NCI-H1092 treated with DMSO at 0.1 percent for 48 hours (cell line): Measurements from ENCODE around the gene ZNF33A.
"Not testable (repeated sequence)": the region's sequence is repeated elsewhere in the genome, so short reads cannot be mapped to it uniquely, and the experiment has no call there.

Experiments
- DNase-seq: peaks from one replicate; lab custom pipeline; 2025; lab: John Stamatoyannopoulos, UW

Gene ZNF33A

DNA sequence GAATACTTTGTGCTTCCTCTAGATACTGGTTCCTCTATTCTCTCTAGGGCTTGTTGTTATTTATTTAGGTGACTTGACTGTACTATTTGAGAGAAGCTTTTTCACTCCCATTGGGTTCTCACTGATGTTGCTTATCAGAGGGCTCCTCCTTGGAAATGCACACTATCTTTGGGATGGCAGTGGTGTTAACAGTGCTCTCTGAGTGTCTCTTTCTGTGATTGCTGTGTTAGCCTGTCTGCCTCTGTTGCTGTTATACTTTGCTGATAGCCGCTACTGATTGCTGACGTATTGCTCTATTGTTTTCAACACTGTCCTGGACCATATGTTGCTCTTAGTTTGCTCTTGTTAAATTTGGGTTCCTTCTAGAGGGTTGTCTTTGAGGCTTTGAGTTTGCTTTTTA is 34.7 kb downstream of the ZNF33A start:
- DNase-seq = no peak

- no peak for DNase-seq
These were observed 37.2 kb downstream of the ZNF33A start for GRCh38 chr10:38047666-38048065.

DNA sequence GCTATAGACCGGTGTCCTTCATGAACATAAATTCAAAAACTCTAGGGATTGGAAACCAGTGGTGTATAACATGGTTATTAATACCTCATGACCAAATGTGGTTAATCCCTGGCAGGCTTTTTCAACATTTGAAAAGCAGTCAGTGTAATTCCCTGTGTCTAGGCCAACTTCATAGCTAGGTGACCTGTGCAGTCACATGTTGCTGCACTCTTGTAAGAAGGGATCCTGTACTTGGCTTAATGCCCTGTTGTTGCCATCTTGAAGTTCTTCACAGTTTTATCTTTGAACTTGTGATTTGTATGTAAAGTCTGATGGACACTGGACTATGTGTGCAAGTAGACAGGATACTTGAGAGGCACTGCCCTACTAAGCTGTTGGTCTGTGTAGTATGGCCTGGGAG is 39.7 kb downstream of the ZNF33A start:
- no peak for DNase-seq

- no peak for DNase-seq
These were observed 43.9 kb downstream of the ZNF33A start for GRCh38 chr10:38054361-38054797.

DNA sequence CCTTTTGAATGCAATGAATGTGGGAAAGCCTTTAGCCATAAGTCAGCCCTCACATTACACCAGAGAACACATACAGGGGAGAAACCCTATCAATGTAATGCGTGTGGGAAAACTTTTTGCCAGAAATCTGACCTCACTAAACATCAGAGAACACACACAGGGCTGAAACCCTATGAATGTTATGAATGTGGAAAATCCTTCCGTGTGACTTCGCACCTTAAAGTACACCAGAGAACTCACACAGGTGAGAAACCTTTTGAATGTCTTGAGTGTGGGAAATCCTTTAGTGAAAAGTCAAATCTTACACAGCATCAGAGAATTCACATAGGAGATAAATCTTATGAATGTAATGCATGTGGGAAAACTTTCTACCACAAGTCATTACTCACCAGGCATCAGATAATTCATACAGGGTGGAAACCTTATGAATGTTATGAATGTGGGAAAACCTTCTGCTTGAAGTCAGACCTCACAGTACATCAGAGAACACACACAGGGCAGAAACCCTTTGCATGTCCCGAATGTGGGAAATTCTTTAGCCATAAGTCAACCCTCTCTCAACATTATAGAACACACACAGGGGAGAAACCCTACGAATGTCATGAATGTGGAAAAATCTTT is 44.9 kb downstream of the ZNF33A start:
- not testable (repeated sequence) for DNase-seq

- not testable (repeated sequence) for DNase-seq
These were observed 59.2 kb downstream of the ZNF33A start for GRCh38 chr10:38069663-38070062.

DNA sequence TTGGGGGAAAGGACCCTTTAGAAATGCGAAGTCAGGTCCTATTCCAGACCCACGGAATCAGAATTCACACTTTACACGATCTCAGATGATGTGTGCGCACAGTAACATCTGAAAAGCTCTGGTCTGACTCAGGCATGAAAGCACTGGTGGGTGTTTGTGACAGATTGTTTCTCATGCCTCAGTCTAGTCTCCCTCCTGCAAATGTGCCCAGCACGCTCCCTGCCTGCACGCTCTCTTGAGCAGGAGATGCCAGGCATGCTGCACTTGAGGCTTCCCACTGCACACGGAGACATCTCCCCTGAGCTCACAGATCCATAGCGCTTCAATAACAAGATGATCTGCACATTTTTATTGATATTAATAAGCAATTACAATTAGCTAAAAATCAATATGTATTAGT is 60.0 kb downstream of the ZNF33A start:
- no peak for DNase-seq

DNA sequence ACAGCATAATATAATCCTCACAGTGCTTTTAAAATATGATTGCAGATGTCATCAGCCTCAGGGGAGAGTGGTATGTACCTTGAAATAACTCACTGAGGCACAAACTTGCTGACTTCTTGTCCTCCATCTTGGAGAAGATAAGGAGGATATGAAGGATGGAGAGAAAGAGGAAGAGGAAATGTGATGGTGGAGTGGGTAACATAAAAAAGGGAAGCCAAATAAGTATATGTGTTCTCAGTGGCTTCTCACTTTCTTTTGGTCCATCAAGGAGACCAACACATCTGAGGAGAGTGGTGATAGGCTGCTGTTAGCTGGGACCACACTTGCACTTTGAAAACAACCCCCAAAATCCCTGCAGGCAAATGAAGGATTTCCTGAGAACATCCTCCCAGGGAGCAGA is 62.1 kb downstream of the ZNF33A start:
- DNase-seq = no peak

- no peak for DNase-seq
These were observed 66.2 kb downstream of the ZNF33A start for GRCh38 chr10:38076687-38077086.

- not testable (repeated sequence) for DNase-seq
These were observed 82.8 kb downstream of the ZNF33A start for GRCh38 chr10:38093318-38093717.

DNA sequence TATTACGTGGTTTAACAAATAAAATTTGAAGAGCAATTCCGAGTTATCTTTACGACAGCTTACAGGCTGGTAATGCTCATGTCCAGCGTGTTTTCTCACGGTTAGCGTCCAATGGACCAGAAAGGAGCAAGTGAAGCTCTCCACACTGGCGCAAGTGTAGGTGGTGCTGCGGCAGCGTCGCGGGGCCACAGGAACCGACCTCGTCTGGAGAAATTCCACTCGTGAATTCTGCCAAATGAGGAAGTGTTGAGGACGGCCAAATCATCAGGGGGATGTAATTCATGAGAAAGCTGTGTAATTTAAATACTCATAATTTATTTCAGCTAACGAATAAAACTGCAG is 83.3 kb downstream of the ZNF33A start:
- no peak for DNase-seq

- DNase-seq = peak; percentile 89
These were observed 83.9 kb downstream of the ZNF33A start, which contains the start of gene ZNF37A for GRCh38 chr10:38094158-38094926. TSS of gene ZNF37A (plus strand) at chr10:38094337. CDS start at chr10:38096618, 2,281 bp downstream.

GRCh38 chr10:38094927-38095574 is 84.6 kb downstream of the ZNF33A start:
- no peak for DNase-seq

DNA sequence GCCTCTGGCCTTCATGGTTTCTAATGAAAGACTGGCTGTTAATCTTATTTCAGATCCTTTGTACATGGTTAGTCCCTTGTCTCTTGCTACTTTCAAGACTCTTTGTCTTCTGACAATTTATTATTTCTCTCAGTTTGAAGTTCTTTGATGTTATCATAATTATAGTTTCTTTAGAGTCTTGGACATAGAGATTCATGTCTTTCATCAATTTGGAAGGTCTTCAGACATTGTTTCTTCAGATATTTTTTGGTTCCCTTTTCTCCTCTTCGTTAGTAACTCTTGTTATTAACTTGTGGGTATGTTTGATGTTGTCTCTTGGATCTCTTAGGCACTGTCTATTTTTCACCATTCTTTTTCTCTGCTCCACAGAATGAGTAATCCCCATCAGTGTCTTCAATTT is 92.4 kb downstream of the ZNF33A start:
- DNase-seq = no peak

GRCh38 chr10:38103756-38104155 is 93.3 kb downstream of the ZNF33A start:
- no peak for DNase-seq

DNA sequence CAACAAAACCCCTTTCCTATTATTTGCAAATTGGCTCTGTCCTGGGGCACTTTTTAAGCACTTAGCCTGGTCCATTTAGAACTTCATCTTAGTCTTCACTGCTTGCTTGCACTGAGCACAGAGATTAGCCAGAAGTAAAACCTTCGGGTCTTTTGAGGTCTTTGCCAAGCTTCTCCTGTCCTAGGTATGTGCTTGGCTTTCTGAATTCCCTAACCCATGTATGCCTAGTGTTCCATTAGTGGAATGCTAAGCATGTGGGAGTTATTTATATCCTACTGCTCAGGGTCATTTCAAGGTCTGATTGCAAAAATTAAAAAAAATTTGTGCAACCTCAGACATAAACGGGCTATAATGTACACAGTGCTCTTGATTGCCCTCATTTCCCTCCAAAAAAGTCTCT is 101.7 kb downstream of the ZNF33A start:
- DNase-seq = no peak
